ENCODE data around the gene ETV1. TPM values are rescaled to one million over a fixed set of nuclear protein-coding genes. Genes with fewer than 3 reads are reported as not detected.

ETV1 gene
- total RNA-seq, 1 experiment from 2014 or later, result 7.4 TPM

DNA sequence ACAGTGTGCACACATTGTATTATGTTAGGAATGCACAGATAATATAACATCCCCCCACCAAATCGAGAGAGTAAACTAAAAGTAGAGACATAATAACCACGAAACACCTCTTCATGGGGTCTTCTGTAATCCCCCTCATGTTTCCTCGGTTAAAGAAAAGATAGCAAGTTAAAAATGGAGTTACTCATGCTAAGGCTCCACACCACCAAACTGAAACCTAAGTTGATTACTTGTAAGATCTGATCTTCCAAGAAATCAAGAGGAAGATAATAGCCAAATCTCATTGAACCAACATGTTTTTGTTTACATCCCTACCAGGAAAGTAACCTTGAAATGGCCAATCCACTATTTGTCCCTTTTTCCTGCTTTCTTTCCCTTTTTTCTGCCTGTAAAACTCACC is 11.7 kb upstream of the ETV1 start:
- no peak for ATAC-seq

DNA sequence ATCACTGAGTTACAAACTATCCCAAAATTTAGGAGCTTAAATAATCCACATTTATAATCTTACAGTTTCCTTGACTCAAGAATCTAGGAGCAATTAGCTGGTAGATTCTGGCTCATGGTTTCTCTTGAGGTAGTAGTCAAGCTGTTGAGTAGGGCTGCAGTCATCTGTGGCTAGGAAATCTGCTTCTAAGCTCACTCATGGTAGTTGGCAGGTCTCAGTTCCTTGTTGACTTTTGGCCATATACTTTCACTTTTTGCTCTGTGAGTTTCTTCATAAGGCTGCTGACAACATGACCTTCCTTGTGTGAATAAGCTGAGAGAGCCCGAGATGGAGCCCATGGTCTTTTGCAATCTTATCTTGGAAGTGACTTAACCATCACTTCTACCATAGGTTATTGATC is 10.8 kb upstream of the ETV1 start:
- CTCF ChIA-PET, result interaction anchor here (0.5 kb wide), 1 partner anchor 177 kb away, joined by 4 read pairs; no protein-coding TSS in a partner anchor
- no peaks in the 10 kb centered on the region for H3K4me1 ChIP-seq (ENCODE audit: control insufficient read depth, insufficient read depth, low read length)
- H3K4me3 ChIP-seq (ENCODE audit: low read depth in 2 of 2, low read length in 2 of 2), result no peak overlapping the region
- no peak for TF ChIP-seq SIN3A (IDR thresholded peaks at IDR 0.05; ENCODE audit: borderline replicate concordance, insufficient read depth, low read depth, low read length)
- no peak for TF ChIP-seq TCF7L2 (IDR thresholded peaks at IDR 0.05; ENCODE audit: low read depth, low read length)
- POLR2A ChIA-PET, result no interaction called here
- H3K36me3 ChIP-seq (ENCODE audit: control insufficient read depth, insufficient read depth, low read length), result no peaks in the 10 kb centered on the region
- no peak overlapping the region for H3K27ac ChIP-seq (ENCODE audit: low read length)
- no peaks in the 10 kb centered on the region for H3K27me3 ChIP-seq (ENCODE audit: control insufficient read depth, insufficient read depth, low read length)
- in situ Hi-C loops (cut with HindIII; ENCODE audit: low pct_unique_long_range_greater_than_20kb, low sequenced_read_pairs), result no loop called here
- DNase-seq (ENCODE audit: low read depth, low spot score) (no peak), ATAC-seq (no peak)
- no TSS peak for BruUV-seq (replicated peaks)
- H3K9me3 ChIP-seq (ENCODE audit: control insufficient read depth, insufficient read depth, low read depth, low read length), result no peaks in the 10 kb centered on the region
- intact Hi-C loops (cut with micrococcal nuclease; ENCODE audit: unreplicated experiment), result no loop called here

More for the DNA sequence above, 11.7 kb upstream of the ETV1 start:
- ChIA-PET CTCF (no interaction called here), POLR2A (no interaction called here)
- no TSS peak for BruUV-seq (replicated peaks)
- H3K27me3 ChIP-seq (ENCODE audit: control insufficient read depth, insufficient read depth, low read length), result no peaks in the 10 kb centered on the region
- H3K4me3 ChIP-seq (ENCODE audit: low read depth in 2 of 2, low read length in 2 of 2), result no peak overlapping the region
- no peak for DNase-seq (ENCODE audit: low read depth, low spot score)
- TF ChIP-seq POLR2AphosphoS5 (IDR thresholded peaks at IDR 0.05; ENCODE audit: low read depth, low read length) (no peak), TCF7L2 (IDR thresholded peaks at IDR 0.05; ENCODE audit: low read depth, low read length) (no peak)
- TF ChIP-seq, protein P1, sequence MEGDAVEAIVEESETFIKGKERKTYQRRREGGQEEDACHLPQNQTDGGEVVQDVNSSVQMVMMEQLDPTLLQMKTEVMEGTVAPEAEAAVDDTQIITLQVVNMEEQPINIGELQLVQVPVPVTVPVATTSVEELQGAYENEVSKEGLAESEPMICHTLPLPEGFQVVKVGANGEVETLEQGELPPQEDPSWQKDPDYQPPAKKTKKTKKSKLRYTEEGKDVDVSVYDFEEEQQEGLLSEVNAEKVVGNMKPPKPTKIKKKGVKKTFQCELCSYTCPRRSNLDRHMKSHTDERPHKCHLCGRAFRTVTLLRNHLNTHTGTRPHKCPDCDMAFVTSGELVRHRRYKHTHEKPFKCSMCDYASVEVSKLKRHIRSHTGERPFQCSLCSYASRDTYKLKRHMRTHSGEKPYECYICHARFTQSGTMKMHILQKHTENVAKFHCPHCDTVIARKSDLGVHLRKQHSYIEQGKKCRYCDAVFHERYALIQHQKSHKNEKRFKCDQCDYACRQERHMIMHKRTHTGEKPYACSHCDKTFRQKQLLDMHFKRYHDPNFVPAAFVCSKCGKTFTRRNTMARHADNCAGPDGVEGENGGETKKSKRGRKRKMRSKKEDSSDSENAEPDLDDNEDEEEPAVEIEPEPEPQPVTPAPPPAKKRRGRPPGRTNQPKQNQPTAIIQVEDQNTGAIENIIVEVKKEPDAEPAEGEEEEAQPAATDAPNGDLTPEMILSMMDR (IDR thresholded peaks at IDR 0.05), result no peak
- TF ChIP-seq, protein P2, sequence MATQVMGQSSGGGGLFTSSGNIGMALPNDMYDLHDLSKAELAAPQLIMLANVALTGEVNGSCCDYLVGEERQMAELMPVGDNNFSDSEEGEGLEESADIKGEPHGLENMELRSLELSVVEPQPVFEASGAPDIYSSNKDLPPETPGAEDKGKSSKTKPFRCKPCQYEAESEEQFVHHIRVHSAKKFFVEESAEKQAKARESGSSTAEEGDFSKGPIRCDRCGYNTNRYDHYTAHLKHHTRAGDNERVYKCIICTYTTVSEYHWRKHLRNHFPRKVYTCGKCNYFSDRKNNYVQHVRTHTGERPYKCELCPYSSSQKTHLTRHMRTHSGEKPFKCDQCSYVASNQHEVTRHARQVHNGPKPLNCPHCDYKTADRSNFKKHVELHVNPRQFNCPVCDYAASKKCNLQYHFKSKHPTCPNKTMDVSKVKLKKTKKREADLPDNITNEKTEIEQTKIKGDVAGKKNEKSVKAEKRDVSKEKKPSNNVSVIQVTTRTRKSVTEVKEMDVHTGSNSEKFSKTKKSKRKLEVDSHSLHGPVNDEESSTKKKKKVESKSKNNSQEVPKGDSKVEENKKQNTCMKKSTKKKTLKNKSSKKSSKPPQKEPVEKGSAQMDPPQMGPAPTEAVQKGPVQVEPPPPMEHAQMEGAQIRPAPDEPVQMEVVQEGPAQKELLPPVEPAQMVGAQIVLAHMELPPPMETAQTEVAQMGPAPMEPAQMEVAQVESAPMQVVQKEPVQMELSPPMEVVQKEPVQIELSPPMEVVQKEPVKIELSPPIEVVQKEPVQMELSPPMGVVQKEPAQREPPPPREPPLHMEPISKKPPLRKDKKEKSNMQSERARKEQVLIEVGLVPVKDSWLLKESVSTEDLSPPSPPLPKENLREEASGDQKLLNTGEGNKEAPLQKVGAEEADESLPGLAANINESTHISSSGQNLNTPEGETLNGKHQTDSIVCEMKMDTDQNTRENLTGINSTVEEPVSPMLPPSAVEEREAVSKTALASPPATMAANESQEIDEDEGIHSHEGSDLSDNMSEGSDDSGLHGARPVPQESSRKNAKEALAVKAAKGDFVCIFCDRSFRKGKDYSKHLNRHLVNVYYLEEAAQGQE (IDR thresholded peaks at IDR 0.05; ENCODE audit: insufficient read depth in 1 of 2, low read depth in 2 of 2, low read length in 1 of 2), result no peak
- intact Hi-C loops (cut with micrococcal nuclease; ENCODE audit: unreplicated experiment), result no loop called here
- no peaks in the 10 kb centered on the region for H3K36me3 ChIP-seq (ENCODE audit: control insufficient read depth, insufficient read depth, low read length)
- H3K4me1 ChIP-seq (ENCODE audit: control insufficient read depth, insufficient read depth, low read length), result no peaks in the 10 kb centered on the region
- H3K27ac ChIP-seq (ENCODE audit: low read length), result no peak overlapping the region
- H3K9me3 ChIP-seq (ENCODE audit: control insufficient read depth, insufficient read depth, low read depth, low read length), result no peaks in the 10 kb centered on the region
- in situ Hi-C loops (cut with HindIII; ENCODE audit: low pct_unique_long_range_greater_than_20kb, low sequenced_read_pairs), result no loop called here

GRCh38 chr7:13998866-13999265 is 9.4 kb upstream of the ETV1 start:
- H3K4me1 ChIP-seq (ENCODE audit: control insufficient read depth, insufficient read depth, low read length), result no peaks in the 10 kb centered on the region
- no peaks in the 10 kb centered on the region for H3K27me3 ChIP-seq (ENCODE audit: control insufficient read depth, insufficient read depth, low read length)
- DNase-seq (ENCODE audit: low read depth, low spot score) (no peak), ATAC-seq (no peak)
- TF ChIP-seq POLR2AphosphoS5 (IDR thresholded peaks at IDR 0.05; ENCODE audit: low read depth, low read length), result no peak
- no peak for TF ChIP-seq TCF7L2 (IDR thresholded peaks at IDR 0.05; ENCODE audit: low read depth, low read length)
- TF ChIP-seq, protein P1 (IDR thresholded peaks at IDR 0.05), result no peak
- TF ChIP-seq SIN3A (IDR thresholded peaks at IDR 0.05; ENCODE audit: borderline replicate concordance, insufficient read depth, low read depth, low read length), result no peak
- TF ChIP-seq, protein P2 (IDR thresholded peaks at IDR 0.05; ENCODE audit: insufficient read depth in 1 of 2, low read depth in 2 of 2, low read length in 1 of 2), result no peak
- H3K36me3 ChIP-seq (ENCODE audit: control insufficient read depth, insufficient read depth, low read length), result no peaks in the 10 kb centered on the region
- no peak overlapping the region for H3K27ac ChIP-seq (ENCODE audit: low read length)
- CTCF ChIA-PET, result no interaction called here
- in situ Hi-C loops (cut with HindIII; ENCODE audit: low pct_unique_long_range_greater_than_20kb, low sequenced_read_pairs), result no loop called here
- no peak overlapping the region for H3K4me3 ChIP-seq (ENCODE audit: low read depth in 2 of 2, low read length in 2 of 2)
- POLR2A ChIA-PET, result no interaction called here
- intact Hi-C loops (cut with micrococcal nuclease; ENCODE audit: unreplicated experiment), result loop anchor here (10.0 kb wide), 1 partner anchor 696 kb away; no protein-coding TSS in a partner anchor
- BruUV-seq (replicated peaks), result no TSS peak
- no peaks in the 10 kb centered on the region for H3K9me3 ChIP-seq (ENCODE audit: control insufficient read depth, insufficient read depth, low read depth, low read length)

Measured in Panc1 (cell line).